22Rv1 (cell line): ENCODE results near the gene PLG.
"Not testable (repeated sequence)": the region's sequence is repeated elsewhere in the genome, so short reads cannot be mapped to it uniquely, and the experiment has no call there.

ENCODE experiments used
- H3K27ac ChIP-seq: fragments of 450-650 bp; 2 replicates; pipeline ENCODE4 v1.5.1; 2017
- ZFX ChIP-seq: fragments of 450-650 bp; IDR thresholded peaks from 2 replicates; pipeline ENCODE4 v1.6.1; 2017; ENCODE audit warnings: antibody characterized with exemption, borderline replicate concordance
- TF ChIP-seq, protein P1 (sequence below): fragments of 450-650 bp; IDR thresholded peaks from 2 replicates; pipeline ENCODE4 v1.5.1; 2017; ENCODE audit warnings: mild to moderate bottlenecking

The PLG gene

DNA sequence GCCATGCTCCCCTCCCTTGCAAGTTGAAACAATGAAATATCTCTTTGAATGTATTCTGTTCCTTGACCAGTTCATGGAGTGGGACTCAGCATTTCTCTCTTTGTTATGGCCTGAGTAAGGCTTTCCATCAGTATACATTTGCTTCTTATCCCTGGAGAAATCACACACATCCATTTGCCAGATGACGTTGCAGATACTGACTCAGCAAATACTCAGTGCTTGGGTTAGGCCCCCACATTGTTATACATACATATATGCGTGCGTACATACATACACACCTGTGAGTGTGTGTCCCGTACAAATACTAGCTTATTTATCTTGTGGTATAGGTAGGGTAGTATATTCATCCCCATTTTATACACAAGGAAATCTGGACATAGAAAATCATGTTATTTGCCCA lies 72.4 kb downstream of the PLG start:
- TF ChIP-seq, protein P1, sequence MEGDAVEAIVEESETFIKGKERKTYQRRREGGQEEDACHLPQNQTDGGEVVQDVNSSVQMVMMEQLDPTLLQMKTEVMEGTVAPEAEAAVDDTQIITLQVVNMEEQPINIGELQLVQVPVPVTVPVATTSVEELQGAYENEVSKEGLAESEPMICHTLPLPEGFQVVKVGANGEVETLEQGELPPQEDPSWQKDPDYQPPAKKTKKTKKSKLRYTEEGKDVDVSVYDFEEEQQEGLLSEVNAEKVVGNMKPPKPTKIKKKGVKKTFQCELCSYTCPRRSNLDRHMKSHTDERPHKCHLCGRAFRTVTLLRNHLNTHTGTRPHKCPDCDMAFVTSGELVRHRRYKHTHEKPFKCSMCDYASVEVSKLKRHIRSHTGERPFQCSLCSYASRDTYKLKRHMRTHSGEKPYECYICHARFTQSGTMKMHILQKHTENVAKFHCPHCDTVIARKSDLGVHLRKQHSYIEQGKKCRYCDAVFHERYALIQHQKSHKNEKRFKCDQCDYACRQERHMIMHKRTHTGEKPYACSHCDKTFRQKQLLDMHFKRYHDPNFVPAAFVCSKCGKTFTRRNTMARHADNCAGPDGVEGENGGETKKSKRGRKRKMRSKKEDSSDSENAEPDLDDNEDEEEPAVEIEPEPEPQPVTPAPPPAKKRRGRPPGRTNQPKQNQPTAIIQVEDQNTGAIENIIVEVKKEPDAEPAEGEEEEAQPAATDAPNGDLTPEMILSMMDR = no peak
- no peak for TF ChIP-seq ZFX
- H3K27ac ChIP-seq = no peak overlapping the region

DNA sequence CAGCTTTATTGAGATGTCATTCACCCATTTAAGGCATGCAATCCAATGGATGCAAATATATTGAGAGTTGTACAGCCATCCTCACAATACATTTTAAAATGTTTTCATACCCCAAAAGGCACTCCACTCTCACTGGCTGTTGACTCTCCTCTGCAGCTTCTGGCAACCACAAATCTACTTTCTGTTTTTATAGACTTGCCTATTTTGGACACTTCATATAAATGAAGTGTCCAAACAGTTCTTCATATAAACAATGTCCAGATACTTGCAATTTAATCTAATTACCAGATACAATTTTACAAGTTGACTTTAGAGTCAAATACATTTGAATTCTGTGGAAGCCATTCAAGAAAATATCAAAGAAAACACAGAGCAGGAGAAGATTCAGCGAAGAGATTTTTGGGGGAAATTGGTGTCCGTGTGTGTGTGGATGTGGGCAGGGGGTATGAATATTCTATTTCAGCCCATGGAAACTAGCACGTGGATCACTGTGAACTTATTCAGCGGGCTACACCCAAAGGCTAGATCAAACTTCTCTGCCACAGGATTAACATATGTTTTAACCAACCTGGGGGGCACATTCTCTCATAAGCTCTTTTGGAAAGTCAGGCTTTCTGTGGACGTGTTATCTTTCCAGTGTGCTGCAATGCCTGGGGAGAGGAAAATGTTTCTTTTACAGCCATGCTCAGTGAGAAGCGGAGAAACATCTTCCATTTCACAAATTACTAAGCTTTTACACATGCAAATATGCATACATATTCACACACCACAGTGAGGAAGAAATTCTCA lies 73.9 kb downstream of the PLG start:
- TF ChIP-seq, protein P1 = no peak
- no peak for TF ChIP-seq ZFX
- H3K27ac ChIP-seq = no peak overlapping the region

DNA sequence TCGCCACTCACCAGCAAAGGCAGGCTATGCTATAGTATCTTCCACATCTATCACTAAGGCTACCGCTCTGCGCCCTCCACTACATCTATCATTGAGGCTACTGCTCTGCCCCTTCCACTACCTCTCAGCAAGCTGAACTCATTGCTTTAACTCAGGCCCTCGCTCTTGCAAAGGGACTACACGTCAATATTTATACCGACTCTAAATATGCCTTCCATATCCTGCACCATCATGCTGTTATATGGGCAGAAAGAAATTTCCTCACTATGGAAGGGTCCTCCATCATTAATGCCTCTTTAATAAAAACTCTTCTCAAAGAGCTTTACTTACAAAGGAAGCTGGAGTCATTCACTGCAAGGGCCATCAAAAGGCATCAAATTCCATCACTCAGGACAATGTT lies 77.1 kb downstream of the PLG start:
- H3K27ac ChIP-seq = not testable (repeated sequence)

DNA sequence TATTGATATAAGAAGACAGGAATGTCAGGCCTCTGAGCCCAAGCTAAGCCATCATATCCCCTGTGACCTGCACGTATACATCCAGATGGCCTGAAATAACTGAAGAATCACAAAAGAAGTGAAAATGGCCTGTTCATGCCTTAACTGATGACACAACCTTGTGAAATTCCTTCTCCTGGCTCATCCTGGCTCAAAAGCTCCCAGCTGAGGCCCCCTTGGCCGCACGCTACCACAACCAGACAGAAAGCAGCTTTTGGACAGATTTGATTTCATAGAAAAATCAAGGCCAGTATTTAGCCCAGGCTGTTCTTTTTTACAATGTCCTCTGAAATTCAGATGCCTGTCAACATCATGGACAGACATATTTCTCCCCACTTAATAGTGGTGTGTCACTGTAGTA lies 78.6 kb downstream of the PLG start:
- H3K27ac ChIP-seq = not testable (repeated sequence)

DNA sequence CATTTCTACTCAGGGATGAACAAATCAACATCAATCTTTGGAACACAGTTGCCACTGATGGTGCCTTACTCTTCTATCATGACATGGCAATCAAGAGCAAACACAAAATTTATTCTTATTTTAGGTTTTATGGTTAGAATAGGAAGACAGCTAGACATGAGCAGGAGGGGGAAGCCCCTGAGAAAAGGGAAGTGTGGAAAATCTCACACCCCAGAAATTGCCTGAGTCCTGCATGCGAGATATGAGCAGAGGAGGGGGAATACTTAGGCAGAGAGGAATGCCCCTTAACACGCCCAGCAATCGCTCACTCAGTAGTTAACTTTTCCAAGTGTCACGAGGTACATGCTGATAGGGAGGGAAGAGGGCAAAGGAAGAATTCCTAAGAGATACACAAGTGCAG lies 79.3 kb downstream of the PLG start:
- TF ChIP-seq, protein P1 = no peak
- no peak for TF ChIP-seq ZFX
- no peak overlapping the region for H3K27ac ChIP-seq

GRCh38 chr6:160782228-160782627 lies 80.2 kb downstream of the PLG start:
- TF ChIP-seq, protein P1 = no peak
- no peak for TF ChIP-seq ZFX
- H3K27ac ChIP-seq = no peak overlapping the region

GRCh38 chr6:160783741-160784140 lies 81.7 kb downstream of the PLG start:
- H3K27ac ChIP-seq = no peak overlapping the region
- no peak for TF ChIP-seq ZFX
- TF ChIP-seq, protein P1 = no peak

- H3K27ac ChIP-seq = not testable (repeated sequence)
These were observed 86.1 kb downstream of the PLG start for GRCh38 chr6:160788126-160788525.

- TF ChIP-seq, protein P1 = no peak
- TF ChIP-seq ZFX = no peak
These were observed 86.8 kb downstream of the PLG start for GRCh38 chr6:160788806-160789205.

More at GRCh38 chr6:160788806-160789205, 86.8 kb downstream of the PLG start:
- H3K27ac ChIP-seq = no peak overlapping the region
